ENCODE results near the gene KIF1B. TPM values are rescaled to one million over a fixed set of nuclear protein-coding genes. Genes with fewer than 3 reads are reported as not detected.

The KIF1B gene
- total and polyA plus RNA-seq, 9 of the 15 experiments (the other 6 are each of a cell fraction or from before 2014, with no cell fraction given) = 2.8 to 19.8 (median 11.9) TPM

DNA sequence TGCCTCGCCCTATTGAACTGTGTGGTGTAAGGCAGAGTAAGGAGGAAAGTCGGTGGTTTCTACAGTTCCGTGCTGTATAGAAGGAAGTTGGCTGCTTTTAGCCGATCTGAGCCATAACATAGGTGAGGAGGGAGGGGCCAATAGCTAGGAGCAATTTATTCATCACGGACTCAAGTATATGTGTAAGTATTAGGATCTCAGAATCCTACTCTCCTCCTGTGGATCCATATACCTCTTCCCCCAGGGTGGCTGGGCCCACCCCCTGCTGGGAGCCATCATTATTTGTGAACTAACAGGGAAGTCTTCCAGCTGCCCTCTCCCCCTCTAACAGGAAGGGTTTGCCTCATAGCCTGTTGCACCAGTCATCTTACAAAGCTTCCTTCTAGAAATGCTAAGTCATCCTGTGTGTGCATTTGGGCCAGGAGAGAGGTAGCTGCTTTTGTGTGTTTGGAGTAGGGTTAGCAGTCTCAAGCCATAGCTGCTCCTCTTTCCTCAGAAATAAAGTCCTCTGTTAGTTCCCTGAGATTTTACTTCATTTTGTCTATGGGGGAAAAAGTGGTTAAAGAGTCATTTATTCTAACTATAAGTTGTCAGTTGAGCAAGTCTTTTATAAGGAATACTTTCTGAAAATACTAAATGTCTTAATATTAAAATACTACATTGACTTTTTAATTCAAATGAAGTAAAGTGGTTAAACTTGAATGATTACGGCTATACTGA is 205.0 kb downstream of the KIF1B start (continued):
- no peak for TF ChIP-seq KDM2B (CRISPR knock-in tag; IDR thresholded peaks at IDR 0.05)
- TF ChIP-seq CXXC5 (CRISPR knock-in tag; IDR thresholded peaks at IDR 0.05) = peak; percentile 38; the same call in 1 of the 2 replicates
- 0 out of 2 replicates have a peak, but pooled peaks have one; percentile 46 for TF ChIP-seq DIDO1 (tag; IDR thresholded peaks at IDR 0.05; ENCODE audit: low read depth)
- peak; percentile 83 for TF ChIP-seq ELF1 (tag; IDR thresholded peaks at IDR 0.05)
- TF ChIP-seq ZNF263 (CRISPR knock-in tag; IDR thresholded peaks at IDR 0.05; ENCODE audit: borderline replicate concordance) = no peak
- no peak for TF ChIP-seq ZBED1 (IDR thresholded peaks at IDR 0.05)
- TF ChIP-seq ZNF639 (CRISPR knock-in tag; conservative IDR thresholded peaks at IDR 0.05 in 1 of 2, IDR thresholded peaks at IDR 0.05 in 1 of 2) = peak in 1 of 2 experiments; percentile 83; a peak in 2 of 4 replicates
- peak; percentile 67 for TF ChIP-seq SOX6 (IDR thresholded peaks at IDR 0.05)
- TF ChIP-seq ZKSCAN8 (CRISPR knock-in tag; IDR thresholded peaks at IDR 0.05) = peak; percentile 48; the same call in 1 of the 2 replicates
- TF ChIP-seq, protein P1, sequence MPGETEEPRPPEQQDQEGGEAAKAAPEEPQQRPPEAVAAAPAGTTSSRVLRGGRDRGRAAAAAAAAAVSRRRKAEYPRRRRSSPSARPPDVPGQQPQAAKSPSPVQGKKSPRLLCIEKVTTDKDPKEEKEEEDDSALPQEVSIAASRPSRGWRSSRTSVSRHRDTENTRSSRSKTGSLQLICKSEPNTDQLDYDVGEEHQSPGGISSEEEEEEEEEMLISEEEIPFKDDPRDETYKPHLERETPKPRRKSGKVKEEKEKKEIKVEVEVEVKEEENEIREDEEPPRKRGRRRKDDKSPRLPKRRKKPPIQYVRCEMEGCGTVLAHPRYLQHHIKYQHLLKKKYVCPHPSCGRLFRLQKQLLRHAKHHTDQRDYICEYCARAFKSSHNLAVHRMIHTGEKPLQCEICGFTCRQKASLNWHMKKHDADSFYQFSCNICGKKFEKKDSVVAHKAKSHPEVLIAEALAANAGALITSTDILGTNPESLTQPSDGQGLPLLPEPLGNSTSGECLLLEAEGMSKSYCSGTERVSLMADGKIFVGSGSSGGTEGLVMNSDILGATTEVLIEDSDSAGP (CRISPR knock-in tag; IDR thresholded peaks at IDR 0.05) = no peak
- 0 out of 2 replicates have a peak, but pooled peaks have one; percentile 53 for TF ChIP-seq ARID4B (CRISPR knock-in tag; IDR thresholded peaks at IDR 0.05)
- TF ChIP-seq, protein P2, sequence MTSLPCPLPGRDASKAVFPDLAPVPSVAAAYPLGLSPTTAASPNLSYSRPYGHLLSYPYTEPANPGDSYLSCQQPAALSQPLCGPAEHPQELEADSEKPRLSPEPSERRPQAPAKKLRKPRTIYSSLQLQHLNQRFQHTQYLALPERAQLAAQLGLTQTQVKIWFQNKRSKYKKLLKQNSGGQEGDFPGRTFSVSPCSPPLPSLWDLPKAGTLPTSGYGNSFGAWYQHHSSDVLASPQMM (CRISPR knock-in tag; IDR thresholded peaks at IDR 0.05) = no peak
- no peak for TF ChIP-seq XRCC5 (IDR thresholded peaks at IDR 0.05; ENCODE audit: low read depth, low read length)
- TF ChIP-seq, protein P3, sequence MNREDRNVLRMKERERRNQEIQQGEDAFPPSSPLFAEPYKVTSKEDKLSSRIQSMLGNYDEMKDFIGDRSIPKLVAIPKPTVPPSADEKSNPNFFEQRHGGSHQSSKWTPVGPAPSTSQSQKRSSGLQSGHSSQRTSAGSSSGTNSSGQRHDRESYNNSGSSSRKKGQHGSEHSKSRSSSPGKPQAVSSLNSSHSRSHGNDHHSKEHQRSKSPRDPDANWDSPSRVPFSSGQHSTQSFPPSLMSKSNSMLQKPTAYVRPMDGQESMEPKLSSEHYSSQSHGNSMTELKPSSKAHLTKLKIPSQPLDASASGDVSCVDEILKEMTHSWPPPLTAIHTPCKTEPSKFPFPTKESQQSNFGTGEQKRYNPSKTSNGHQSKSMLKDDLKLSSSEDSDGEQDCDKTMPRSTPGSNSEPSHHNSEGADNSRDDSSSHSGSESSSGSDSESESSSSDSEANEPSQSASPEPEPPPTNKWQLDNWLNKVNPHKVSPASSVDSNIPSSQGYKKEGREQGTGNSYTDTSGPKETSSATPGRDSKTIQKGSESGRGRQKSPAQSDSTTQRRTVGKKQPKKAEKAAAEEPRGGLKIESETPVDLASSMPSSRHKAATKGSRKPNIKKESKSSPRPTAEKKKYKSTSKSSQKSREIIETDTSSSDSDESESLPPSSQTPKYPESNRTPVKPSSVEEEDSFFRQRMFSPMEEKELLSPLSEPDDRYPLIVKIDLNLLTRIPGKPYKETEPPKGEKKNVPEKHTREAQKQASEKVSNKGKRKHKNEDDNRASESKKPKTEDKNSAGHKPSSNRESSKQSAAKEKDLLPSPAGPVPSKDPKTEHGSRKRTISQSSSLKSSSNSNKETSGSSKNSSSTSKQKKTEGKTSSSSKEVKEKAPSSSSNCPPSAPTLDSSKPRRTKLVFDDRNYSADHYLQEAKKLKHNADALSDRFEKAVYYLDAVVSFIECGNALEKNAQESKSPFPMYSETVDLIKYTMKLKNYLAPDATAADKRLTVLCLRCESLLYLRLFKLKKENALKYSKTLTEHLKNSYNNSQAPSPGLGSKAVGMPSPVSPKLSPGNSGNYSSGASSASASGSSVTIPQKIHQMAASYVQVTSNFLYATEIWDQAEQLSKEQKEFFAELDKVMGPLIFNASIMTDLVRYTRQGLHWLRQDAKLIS (CRISPR knock-in tag; IDR thresholded peaks at IDR 0.05) = 0 out of 2 replicates have a peak, but pooled peaks have one; percentile 65
- 0 out of 2 replicates have a peak, but pooled peaks have one; percentile 6 for TF ChIP-seq BHLHE40 (IDR thresholded peaks at IDR 0.05; ENCODE audit: low read length)
